IMR-90 (cell line): Measurements from ENCODE around the gene FOXL3. TPM values are rescaled to one million over a fixed set of nuclear protein-coding genes. Genes with fewer than 3 reads are reported as not detected.

Experiments
- ATAC-seq: fragments of 200-7000 bp; cut with Tn5 transposase; 2 replicates; pipeline ENCODE4 v1.9.1; 2020; ENCODE audit warnings: low read depth, mild to moderate bottlenecking, moderate library complexity
- BruUV-seq: library from RNA; stranded (reverse); fragments of 400-500 nt; replicated peaks from 2 replicates; lab custom pipeline; 2021; lab: Mats Ljungman, UMichigan
- CTCF ChIA-PET: fragments of 300-600 bp; formaldehyde crosslinking; extraction: SDS; loops from one replicate; lab custom pipeline; 2021; ENCODE audit warnings: antibody characterized with exemption; lab: Yijun Ruan, JAX
- POLR2A ChIA-PET: fragments of 300-600 bp; sonication (Branson Sonifier 250); formaldehyde crosslinking; loops from one replicate; lab custom pipeline; 2022; ENCODE audit warnings: antibody characterized with exemption; ENCODE audit not compliant: unreplicated experiment; lab: Charles Lee
- DNase-seq: peaks from one replicate; pipeline ENCODE4 v3.0.0; 2013
- H2AFZ ChIP-seq: replicated peaks from 2 replicates; pipeline ENCODE3; 2013; ENCODE audit warnings: low read length, mild to moderate bottlenecking; ENCODE audit not compliant: poor library complexity
- H2AK5ac ChIP-seq: 2 replicates; pipeline ENCODE4 v1.6.1; 2013; ENCODE audit warnings: low read depth, low read length, inconsistent platforms
- H2AK9ac ChIP-seq: replicated peaks from 2 replicates; pipeline ENCODE3; 2013; ENCODE audit warnings: mild to moderate bottlenecking, low read depth, low read length, moderate library complexity; ENCODE audit not compliant: poor library complexity
- H2BK120ac ChIP-seq: 2 replicates; pipeline ENCODE4 v1.6.1; 2013; ENCODE audit warnings: low read depth, low read length, inconsistent platforms
- H2BK15ac ChIP-seq: 3 replicates; pipeline ENCODE4 v1.6.1; 2013; ENCODE audit warnings: low read depth, low read length, inconsistent platforms
- H2BK20ac ChIP-seq: 2 replicates; pipeline ENCODE4 v1.6.1; 2013; ENCODE audit warnings: low read depth, mild to moderate bottlenecking, inconsistent platforms, low read length, moderate library complexity
- H2BK5ac ChIP-seq: 2 replicates; pipeline ENCODE4 v1.6.1; 2013; ENCODE audit warnings: mild to moderate bottlenecking, low read depth, low read length, inconsistent platforms; ENCODE audit not compliant: poor library complexity, severe bottlenecking
- H3K14ac ChIP-seq: replicated peaks from 2 replicates; pipeline ENCODE4 v1.6.1; 2013; ENCODE audit warnings: low read depth, low read length, inconsistent platforms
- H3K18ac ChIP-seq: 2 replicates; pipeline ENCODE4 v1.6.1; 2013; ENCODE audit warnings: low read depth, low read length, control low read depth
- H3K23ac ChIP-seq: 2 replicates; pipeline ENCODE4 v1.6.1; 2013; ENCODE audit warnings: low read depth, low read length, inconsistent platforms
- H3K27ac ChIP-seq: 2 replicates; pipeline ENCODE4 v1.5.1; 2013; ENCODE audit warnings: mild to moderate bottlenecking, control low read depth, low read length; ENCODE audit not compliant: insufficient read depth
- H3K27me3 ChIP-seq: 2 replicates; pipeline ENCODE4 v1.6.1; 2013; ENCODE audit warnings: low read length; ENCODE audit not compliant: control insufficient read depth, insufficient read depth
- H3K36me3 ChIP-seq: 2 replicates; pipeline ENCODE4 v1.6.1; 2013; ENCODE audit warnings: low read length, mixed read lengths; ENCODE audit not compliant: control insufficient read depth, insufficient read depth
- H3K4ac ChIP-seq: 2 replicates; pipeline ENCODE4 v1.6.1; 2013; ENCODE audit warnings: low read depth, low read length, inconsistent platforms
- H3K4me1 ChIP-seq: 2 replicates; pipeline ENCODE4 v1.6.1; 2013; ENCODE audit warnings: low read length, mixed read lengths; ENCODE audit not compliant: control insufficient read depth, insufficient read depth
- H3K4me2 ChIP-seq: 2 replicates; pipeline ENCODE4 v1.6.1; 2013; ENCODE audit warnings: low read depth, mild to moderate bottlenecking, control low read depth, low read length, moderate library complexity
- H3K4me3 ChIP-seq: 2 replicates; pipeline ENCODE4 v1.5.1; 2013; ENCODE audit warnings: low read depth, mild to moderate bottlenecking, control low read depth, low read length, moderate library complexity; ENCODE audit not compliant: insufficient read depth
- H3K56ac ChIP-seq: 2 replicates; pipeline ENCODE4 v1.6.1; 2013; ENCODE audit warnings: low read length, inconsistent platforms; ENCODE audit not compliant: insufficient read depth; ENCODE audit errors: extremely low read depth
- H3K79me1 ChIP-seq, 2 experiments: 2 replicates each; pipeline ENCODE4 v1.6.1; 2013; ENCODE audit warnings: low read length in 2 of 2, inconsistent platforms in 1 of 2, low read depth in 1 of 2
- H3K9ac ChIP-seq: 2 replicates; pipeline ENCODE4 v1.6.1; 2013; ENCODE audit warnings: low read depth, low read length, control low read depth
- H3K9me1 ChIP-seq: 2 replicates; pipeline ENCODE4 v1.6.1; 2013; ENCODE audit warnings: low read length, inconsistent platforms; ENCODE audit not compliant: insufficient read depth
- H3K9me3 ChIP-seq: 2 replicates; pipeline ENCODE4 v1.6.1; 2013; ENCODE audit warnings: low read length; ENCODE audit not compliant: control insufficient read depth, insufficient read depth
- H4K20me1 ChIP-seq: 2 replicates; pipeline ENCODE4 v1.6.1; 2013; ENCODE audit warnings: low read length, inconsistent platforms; ENCODE audit not compliant: insufficient read depth
- H4K5ac ChIP-seq: 2 replicates; pipeline ENCODE4 v1.6.1; 2013; ENCODE audit warnings: mild to moderate bottlenecking, low read depth, low read length, control low read depth
- H4K8ac ChIP-seq, 2 experiments: 2 replicates each; pipeline ENCODE4 v1.6.1; 2013; ENCODE audit warnings: low read depth in 2 of 2, low read length in 2 of 2, control low read depth in 1 of 2, inconsistent platforms in 1 of 2
- H4K91ac ChIP-seq: 2 replicates; pipeline ENCODE4 v1.6.1; 2013; ENCODE audit warnings: low read depth, low read length, inconsistent platforms; ENCODE audit not compliant: insufficient read depth
- CHD1 ChIP-seq: IDR thresholded peaks from 2 replicates; pipeline ENCODE4 v1.6.1; 2012; ENCODE audit warnings: low read depth, low read length, improper control_type of control experiment
- MAZ ChIP-seq: IDR thresholded peaks from 2 replicates; pipeline ENCODE4 v1.6.1; 2012; ENCODE audit warnings: low read depth, mild to moderate bottlenecking, low read length, improper control_type of control experiment, moderate library complexity, borderline replicate concordance
- POLR2A ChIP-seq: IDR thresholded peaks from 2 replicates; pipeline ENCODE4 v1.6.1; 2012; ENCODE audit warnings: mild to moderate bottlenecking, low read depth, low read length
- SMC3 ChIP-seq: fragments of 150-350 bp; IDR thresholded peaks from 2 replicates; pipeline ENCODE4 v1.6.1; 2016; ENCODE audit warnings: low read depth, mild to moderate bottlenecking, antibody characterized with exemption, low read length, moderate library complexity
- WGBS, 2 experiments: methylation state at CpG; one replicate each; pipeline versions ENCODE4 v1.1.5 to v1.1.7; 2013; ENCODE audit warnings: missing lambda C conversion rate in 2 of 2; ENCODE audit not compliant: insufficient read length in 1 of 2; ENCODE audit errors: extremely low coverage in 2 of 2; 5-methylcytosine and 5-hydroxymethylcytosine counted together
- dilution Hi-C: fragments of 300-500 bp; cut with HindIII; formaldehyde crosslinking; loops from one replicate; pipeline ENCODE4 v1.14.3; 2018; ENCODE audit warnings: low sequenced_read_pairs; ENCODE audit not compliant: unreplicated experiment
- in situ Hi-C: fragments of 300-500 bp; cut with MboI; formaldehyde crosslinking; loops from 3 replicates; pipeline ENCODE4 v1.14.3; 2019; ENCODE audit warnings: low sequenced_read_pairs, inconsistent platforms, mixed read lengths
- intact Hi-C: fragments of 100-400 bp; cut with micrococcal nuclease; formaldehyde crosslinking; loops from 2 replicates; pipeline ENCODE4 v1.10.0; 2022
- polyA plus RNA-seq, 3 experiments: library from polyadenylated mRNA; depleted of rRNA; stranded (reverse); fragments of >200 nt; gene quantifications; 2 replicates each; pipeline ENCODE4 v1.2.3, GENCODE V29; 2012; ENCODE audit warnings: low replicate concordance in 1 of 3
- total RNA-seq: library from RNA; depleted of rRNA; stranded (reverse); fragments of >200 nt; gene quantifications from 2 replicates; pipeline ENCODE4 v1.2.3, GENCODE V29; 2012

The FOXL3 gene
- total and polyA plus RNA-seq, 2 of the 4 experiments (the other 2 are of a cell fraction), result not detected

GRCh38 chr7:337567-337951 lies 47.6 kb downstream of the FOXL3 start:
- ATAC-seq, result no peak
- Histone ChIP-seq H3K4me2 (no peak overlapping the region), H3K36me3 (no peaks in the 10 kb centered on the region), H3K4me3 (no peak overlapping the region), H3K4me1 (peaks cover under 1% of the 10 kb centered on the region), H3K9me3 (no peaks in the 10 kb centered on the region), H3K23ac (no peak overlapping the region), H3K27me3 (peaks cover 26% of the 10 kb centered on the region), H3K9me1 (no peaks in the 10 kb centered on the region), H4K20me1 (no peaks in the 10 kb centered on the region; the same call in 1 of the 2 replicates), H3K9ac (no peak overlapping the region), H2BK120ac (no peak overlapping the region), H3K4ac (no peak overlapping the region), H2BK15ac (no peak overlapping the region), H4K91ac (no peak overlapping the region), H3K79me1 (no peaks in the 10 kb centered on the region), H3K27ac (no peak overlapping the region), H3K18ac (no peak overlapping the region), H4K8ac (no peak overlapping the region), H2BK5ac (no peak overlapping the region), H3K56ac (no peak overlapping the region), H3K14ac (no peak overlapping the region), H4K5ac (no peak overlapping the region), H2AK9ac (no peak overlapping the region), H2AK5ac (no peak overlapping the region), H2AFZ (no peak overlapping the region), H2BK20ac (no peak overlapping the region)
- in situ Hi-C loops (no loop called here), dilution Hi-C loops (no loop called here), intact Hi-C loops (no loop called here)
- DNase-seq, result no peak
- ChIA-PET CTCF (no interaction called here), POLR2A (no interaction called here)
- BruUV-seq, result no TSS peak
- WGBS, 2 experiments, result 59% methylated on average over 12 of the region's 17 CpGs; no CpG with 5 or more reads in 1 of the 2 experiments
- TF ChIP-seq POLR2A (no peak), SMC3 (no peak), MAZ (no peak), CHD1 (no peak)
